GM12878 (cell line): ENCODE measurements around the gene INPP4B. TPM values are rescaled to one million over a fixed set of nuclear protein-coding genes. Genes with fewer than 3 reads are reported as not detected.

ENCODE experiments used
- ATAC-seq: fragments of 200-7000 bp; cut with Tn5 transposase; 3 replicates; pipeline ENCODE4 v1.9.1; 2020; ENCODE audit warnings: mild to moderate bottlenecking, moderate library complexity
- BruUV-seq: library from RNA; stranded (reverse); fragments of 400-500 nt; replicated peaks from 2 replicates; lab custom pipeline; 2021; lab: Mats Ljungman, UMichigan
- CTCF ChIA-PET: fragments of 300-600 bp; sonication (Branson Sonifier 250); formaldehyde crosslinking; extraction: SDS; loops from one replicate; lab custom pipeline; 2021; ENCODE audit warnings: inconsistent platforms; lab: Yijun Ruan, JAX
- POLR2A ChIA-PET: fragments of 350-600 bp; formaldehyde crosslinking; extraction: SDS; loops from one replicate; lab custom pipeline; 2021; ENCODE audit warnings: inconsistent platforms; lab: Charles Lee
- RAD21 ChIA-PET: fragments of 300-600 bp; sonication (Branson Sonifier 250); formaldehyde crosslinking; loops from one replicate; lab custom pipeline; 2023; ENCODE audit warnings: antibody characterized with exemption; ENCODE audit not compliant: unreplicated experiment; lab: Charles Lee
- SMC1A ChIA-PET: fragments of 300-600 bp; sonication (Branson Sonifier 250); formaldehyde crosslinking; loops from one replicate; lab custom pipeline; 2023; ENCODE audit not compliant: unreplicated experiment, uncharacterized antibody; lab: Charles Lee
- DNase-seq: peaks from one replicate; pipeline ENCODE4 v3.0.0-alpha.2; 2011; ENCODE audit warnings: low read depth, low spot score
- FAIRE-seq: peaks from 3 replicates; lab custom pipeline; 2011; peaks lifted over from hg19 to GRCh38; lab: Jason Lieb, UNC
- H2AFZ ChIP-seq: 2 replicates; pipeline ENCODE4 v1.6.0; 2011; ENCODE audit warnings: low read depth, low read length, control low read depth; ENCODE audit not compliant: control insufficient read depth
- H3K27ac ChIP-seq: 2 replicates; pipeline ENCODE4 v1.5.1; 2011; ENCODE audit warnings: control low read depth; ENCODE audit not compliant: control insufficient read depth, insufficient read depth
- H3K27me3 ChIP-seq, 2 experiments: replicated peaks in 1 of 2; 2 replicates each; pipeline versions ENCODE4 v1.6.0 to v1.6.1; 2011; ENCODE audit warnings: low read length in 1 of 2; ENCODE audit not compliant: control insufficient read depth in 2 of 2, insufficient read depth in 2 of 2
- H3K36me3 ChIP-seq, 2 experiments: 2 replicates each; pipeline ENCODE4 v1.5.1; 2011; ENCODE audit warnings: low read length in 1 of 2; ENCODE audit not compliant: control insufficient read depth in 2 of 2, insufficient read depth in 2 of 2
- H3K4me1 ChIP-seq: 2 replicates; pipeline ENCODE4 v1.6.1; 2011; ENCODE audit warnings: mild to moderate bottlenecking, low read length, moderate library complexity, mixed read lengths; ENCODE audit not compliant: control insufficient read depth, insufficient read depth
- H3K4me2 ChIP-seq: 2 replicates; pipeline ENCODE4 v1.6.0; 2011; ENCODE audit warnings: control low read depth; ENCODE audit not compliant: control insufficient read depth, insufficient read depth
- H3K4me3 ChIP-seq: fragments of 200-600 bp; sonication (generic); 2 replicates; pipeline ENCODE4 v1.5.1; 2016
- H3K79me2 ChIP-seq: 2 replicates; pipeline ENCODE4 v1.6.0; 2011; ENCODE audit warnings: low read length; ENCODE audit not compliant: control insufficient read depth, insufficient read depth
- H3K9ac ChIP-seq: 2 replicates; pipeline ENCODE4 v1.8.0; 2011; ENCODE audit warnings: low read length, control low read depth, mixed read lengths; ENCODE audit not compliant: control insufficient read depth, insufficient read depth
- H3K9me3 ChIP-seq: replicated peaks from 3 replicates; pipeline ENCODE4 v1.5.1; 2011; ENCODE audit warnings: mild to moderate bottlenecking, low read length; ENCODE audit not compliant: control insufficient read depth, insufficient read depth
- H4K20me1 ChIP-seq: 2 replicates; pipeline ENCODE4 v1.6.0; 2011; ENCODE audit not compliant: control insufficient read depth, insufficient read depth
- BACH1 ChIP-seq: fragments of 450-650 bp; IDR thresholded peaks from 2 replicates; pipeline ENCODE4 v1.6.1; 2017; ENCODE audit warnings: mild to moderate bottlenecking, borderline replicate concordance
- CEBPZ ChIP-seq: fragments of 150-350 bp; IDR thresholded peaks from 2 replicates; pipeline ENCODE4 v1.6.1; 2016; ENCODE audit warnings: low read depth, low read length
- CTCF ChIP-seq, 3 experiments: IDR thresholded peaks in 2 of 3; conservative IDR thresholded peaks in 1 of 3; 2 replicates each; pipeline ENCODE4 v1.5.1; 2011; ENCODE audit warnings: low read depth in 3 of 3, low read length in 3 of 3, mild to moderate bottlenecking in 3 of 3, control low read depth in 2 of 3, moderate library complexity in 2 of 3, inconsistent platforms in 1 of 3, mixed read lengths in 1 of 3; ENCODE audit not compliant: control insufficient read depth in 2 of 3, insufficient read depth in 1 of 3; ENCODE audit errors: extremely low read depth in 1 of 3
- DPF2 ChIP-seq: fragments of 450-650 bp; IDR thresholded peaks from 2 replicates; pipeline ENCODE4 v1.6.1; 2017; ENCODE audit warnings: mild to moderate bottlenecking
- HDAC6 ChIP-seq: fragments of 200-600 bp; sonication (generic); IDR thresholded peaks from one replicate; pipeline ENCODE4 v1.8.0; 2017; ENCODE audit warnings: antibody characterized with exemption; ENCODE audit not compliant: unreplicated experiment
- IKZF2 ChIP-seq, 2 experiments: fragments of 450-650 bp; IDR thresholded peaks; 2 replicates each; pipeline ENCODE4 v1.6.1; 2017; ENCODE audit warnings: mild to moderate bottlenecking in 2 of 2, moderate library complexity in 2 of 2
- MLLT1 ChIP-seq: fragments of 450-650 bp; IDR thresholded peaks from 2 replicates; pipeline ENCODE4 v1.6.1; 2016; ENCODE audit warnings: mild to moderate bottlenecking
- PAX5 ChIP-seq: IDR thresholded peaks from 2 replicates; pipeline ENCODE4 v1.6.1; 2011; ENCODE audit warnings: low read depth, low read length, borderline replicate concordance
- SMARCA5 ChIP-seq: fragments of 450-650 bp; IDR thresholded peaks from 2 replicates; pipeline ENCODE4 v1.6.1; 2017; ENCODE audit warnings: mild to moderate bottlenecking
- ZNF592 ChIP-seq: fragments of 450-650 bp; IDR thresholded peaks from 2 replicates; pipeline ENCODE4 v1.6.1; 2017; ENCODE audit warnings: mild to moderate bottlenecking, moderate library complexity
- WGBS: methylation state at CpG from one replicate; pipeline ENCODE4 v1.1.6; 2016; ENCODE audit warnings: low lambda C conversion rate; ENCODE audit not compliant: insufficient replicate concordance, insufficient coverage; ENCODE audit errors: missing lambda C conversion rate; 5-methylcytosine and 5-hydroxymethylcytosine counted together
- in situ Hi-C: fragments of 300-500 bp; cut with MboI; formaldehyde crosslinking; loops from 9 replicates; pipeline ENCODE4 v1.14.3; 2018; ENCODE audit warnings: mixed read lengths
- intact Hi-C: fragments of 100-400 bp; cut with micrococcal nuclease; formaldehyde crosslinking; loops from one replicate; pipeline ENCODE4 v1.14.2; 2022; ENCODE audit not compliant: unreplicated experiment
- polyA plus RNA-seq, 11 experiments: library from polyadenylated mRNA; depleted of rRNA in 4 of 11; unstranded in 6 of 11; stranded (reverse) in 5 of 11; fragments of >200 nt; fragmentation: Nextera tagmentation in 4 of 11; fragmentation: Illumina TruSeq in 1 of 11; extraction: Ambion mirVana in 4 of 11; extraction: Trizol in 1 of 11; gene quantifications; 1 replicate in 1 of 11; 2 replicates in 10 of 11; pipeline versions ENCODE4 v1.2.1 to v1.2.3, GENCODE V29; 2011 to 2016; ENCODE audit warnings: inconsistent platforms in 2 of 11, missing spikeins in 2 of 11, low read depth in 1 of 11
- total RNA-seq, 4 experiments: library from RNA; depleted of rRNA in 3 of 4; stranded (reverse); fragments of >200 nt in 3 of 4; fragmentation: Illumina TruSeq in 1 of 4; extraction: Trizol in 1 of 4; gene quantifications; 2 replicates each; pipeline versions ENCODE4 v1.2.1 to v1.2.3, GENCODE V29; 2013 to 2021

INPP4B gene
- total and polyA plus RNA-seq, 10 of the 15 experiments (the other 5 are each of a cell fraction or from before 2014, with no cell fraction given): 0.53 to 11.2 (median 0.95) TPM

- Histone ChIP-seq H3K4me1 (no peaks in the 10 kb centered on the region; the same call in 1 of the 2 replicates), H3K4me3 (0 out of 2 replicates have a peak overlapping the region, but pooled peaks have one; percentile 49), H2AFZ (no peak overlapping the region), H3K27ac (no peak overlapping the region), H3K79me2 (no peaks in the 10 kb centered on the region), H3K9ac (no peak overlapping the region), H3K36me3 (no peaks in the 10 kb centered on the region), H4K20me1 (no peaks in the 10 kb centered on the region), H3K4me2 (no peak overlapping the region; the same call in 1 of the 2 replicates), H3K9me3 (no peaks in the 10 kb centered on the region), H3K27me3 (no peaks in the 10 kb centered on the region)
- 12% methylated on average over 5 of the region's 5 CpGs for WGBS
- ChIA-PET RAD21 (interaction anchor here (0.6 to 9.6 kb wide), 28 partner anchors 9 to 313 kb away, joined by 3 to 60 read pairs (median 7); no protein-coding TSS in a partner anchor), SMC1A (interaction anchor here (0.7 to 8.1 kb wide), 44 partner anchors 8 to 316 kb away, joined by 3 to 86 read pairs (median 5); no protein-coding TSS in a partner anchor), CTCF (interaction anchor here (0.8 to 14.5 kb wide), 16 partner anchors 8 to 313 kb away, joined by 3 to 135 read pairs (median 4); no protein-coding TSS in a partner anchor), POLR2A (interaction anchor here (1.0 to 5.2 kb wide), 11 partner anchors 11 to 163 kb away, joined by 3 to 29 read pairs (median 4); no protein-coding TSS in a partner anchor)
- ATAC-seq (peak; percentile 67), FAIRE-seq (peak; percentile 35), DNase-seq (peak; percentile 7)
- BruUV-seq: no TSS peak
- intact Hi-C loops (no loop called here), in situ Hi-C loops (no loop called here)
- no peak for TF ChIP-seq ZNF592
- no peak for TF ChIP-seq HDAC6
- 0 out of 2 replicates have a peak, but pooled peaks have one; percentile 3 for TF ChIP-seq SMARCA5
- TF ChIP-seq CTCF (IDR thresholded peaks at IDR 0.05 in 2 of 3, conservative IDR thresholded peaks at IDR 0.05 in 1 of 3; ENCODE audit: control insufficient read depth in 2 of 3, extremely low read depth in 1 of 3, insufficient read depth in 1 of 3, low read depth in 3 of 3, low read length in 3 of 3): no peak
- TF ChIP-seq DPF2: 0 out of 2 replicates have a peak, but pooled peaks have one; percentile 21
- peak; percentile 7 to 42; a peak in 3 of 4 replicates for TF ChIP-seq IKZF2 (IDR thresholded peaks at IDR 0.05)
- 0 out of 2 replicates have a peak, but pooled peaks have one; percentile 7 for TF ChIP-seq MLLT1
- 0 out of 2 replicates have a peak, but pooled peaks have one; percentile 4 for TF ChIP-seq BACH1
- no peak for TF ChIP-seq CEBPZ
- no peak for TF ChIP-seq PAX5
Measured at GRCh38 chr4:142405695-142406498, 440.2 kb downstream of the INPP4B start.
